ENCODE data around the gene CACNA1E.
"Not testable (repeated sequence)": the region's sequence is repeated elsewhere in the genome, so short reads cannot be mapped to it uniquely, and the experiment has no call there.

The CACNA1E gene

DNA sequence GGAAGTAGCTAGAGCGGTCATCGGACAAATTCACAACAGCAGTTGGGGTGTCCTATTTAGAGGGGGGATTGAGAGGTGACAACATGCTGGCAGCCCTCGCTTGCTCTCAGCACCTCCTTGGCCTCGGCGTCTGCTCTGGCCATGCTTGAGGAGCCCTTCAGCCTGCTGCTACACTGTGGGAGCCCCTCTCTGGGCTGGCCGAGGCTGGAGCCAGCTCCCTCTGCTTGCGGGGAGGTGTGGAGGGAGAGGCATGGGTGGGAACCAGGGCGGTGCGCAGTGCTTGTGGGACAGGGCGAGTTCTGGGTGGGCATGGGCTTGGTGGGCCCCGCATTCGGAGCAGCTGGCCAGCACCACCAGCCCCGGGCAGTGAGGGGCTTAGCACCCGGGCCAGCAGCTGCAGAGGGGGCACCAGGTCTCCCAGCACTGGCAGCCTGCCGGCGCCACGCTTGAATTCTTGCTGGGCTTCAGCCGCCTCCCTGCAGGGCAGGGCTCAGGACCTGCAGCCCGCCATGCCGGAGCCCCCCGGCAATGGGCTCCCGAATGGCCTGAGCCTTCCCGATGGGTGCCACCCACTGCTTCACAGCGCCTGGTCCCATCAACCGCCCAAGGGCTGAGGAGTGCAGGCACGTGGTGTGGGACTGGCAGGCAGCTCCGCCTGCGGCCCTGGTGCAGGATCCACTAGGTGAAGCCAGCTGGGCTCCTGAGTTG is 349.0 kb downstream of the CACNA1E start:
- H3K9ac ChIP-seq (ENCODE audit: low read length); H3K27me3 ChIP-seq (ENCODE audit: control insufficient read depth, insufficient read depth, low read length); H3K4me3 ChIP-seq (ENCODE audit: low read length); H3K36me3 ChIP-seq (ENCODE audit: control insufficient read depth, low read depth, low read length); H3K27ac ChIP-seq (ENCODE audit: low read length); H3K9me3 ChIP-seq (ENCODE audit: control insufficient read depth, low read depth, low read length); H3K4me1 ChIP-seq (ENCODE audit: control insufficient read depth, low read depth, low read length): not testable (repeated sequence)

DNA sequence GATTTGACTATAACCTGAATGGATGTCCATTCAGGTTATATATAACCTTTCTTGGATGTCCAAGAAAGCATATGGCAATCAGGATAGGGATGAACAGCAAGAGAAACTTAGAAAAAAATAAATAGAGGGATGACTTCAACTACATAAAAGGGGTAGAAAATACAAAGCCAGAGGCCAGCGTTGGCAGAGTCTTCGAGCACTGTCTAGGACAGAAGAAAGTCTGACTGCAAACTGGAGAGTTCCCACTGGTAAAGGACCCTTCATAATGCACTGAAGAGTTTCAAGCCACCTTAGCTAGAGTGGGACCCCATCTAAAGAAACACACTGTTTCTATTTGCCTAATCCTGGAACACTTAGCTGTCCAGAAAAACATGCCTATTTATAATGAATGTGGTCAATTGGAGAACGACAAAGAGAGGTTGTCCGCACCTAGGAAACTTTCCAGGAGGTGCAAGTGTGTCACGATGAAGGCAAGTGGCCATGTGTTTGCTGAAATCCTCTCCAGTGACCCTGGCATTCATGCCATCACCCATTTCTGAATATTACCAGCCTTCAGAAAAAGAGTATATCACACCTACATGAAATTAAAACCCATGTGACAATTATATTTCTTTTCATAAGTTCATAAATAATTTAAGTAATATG is 362.8 kb downstream of the CACNA1E start:
- Histone ChIP-seq H3K27me3 (ENCODE audit: control insufficient read depth, insufficient read depth, low read length) (no peaks in the 10 kb centered on the region), H3K9ac (ENCODE audit: low read length) (no peak overlapping the region)

DNA sequence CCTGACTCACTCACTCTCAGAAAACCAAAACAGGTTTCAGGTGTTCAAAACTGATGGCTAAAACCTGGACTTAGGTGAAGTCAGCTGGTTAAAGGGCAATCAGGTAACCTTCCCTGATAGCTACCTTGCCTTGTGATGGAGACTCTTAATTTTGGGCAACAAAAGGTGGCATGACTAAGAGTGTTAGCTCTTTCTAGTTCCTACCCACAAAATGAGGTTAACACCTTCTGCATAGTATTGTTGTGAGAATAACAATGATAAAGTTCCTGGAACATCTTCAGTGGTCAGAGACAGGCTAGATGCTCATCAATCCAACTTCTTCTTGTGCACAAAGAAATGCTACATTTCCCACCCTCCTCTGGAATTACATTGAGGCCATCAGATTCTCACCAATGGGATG is 363.4 kb downstream of the CACNA1E start:
- no peak overlapping the region for H3K9ac ChIP-seq (ENCODE audit: low read length)
- H3K36me3 ChIP-seq (ENCODE audit: control insufficient read depth, low read depth, low read length): no peaks in the 10 kb centered on the region
- no peaks in the 10 kb centered on the region for H3K9me3 ChIP-seq (ENCODE audit: control insufficient read depth, low read depth, low read length)
- H3K4me1 ChIP-seq (ENCODE audit: control insufficient read depth, low read depth, low read length): no peaks in the 10 kb centered on the region
- no peak overlapping the region for H3K27ac ChIP-seq (ENCODE audit: low read length)
- H3K4me3 ChIP-seq (ENCODE audit: low read length): no peak overlapping the region
- no peaks in the 10 kb centered on the region for H3K27me3 ChIP-seq (ENCODE audit: control insufficient read depth, insufficient read depth, low read length)

More for the DNA sequence above, 362.8 kb downstream of the CACNA1E start:
- Histone ChIP-seq H3K4me1 (ENCODE audit: control insufficient read depth, low read depth, low read length) (no peaks in the 10 kb centered on the region), H3K27ac (ENCODE audit: low read length) (no peak overlapping the region), H3K4me3 (ENCODE audit: low read length) (no peak overlapping the region), H3K9me3 (ENCODE audit: control insufficient read depth, low read depth, low read length) (no peaks in the 10 kb centered on the region), H3K36me3 (ENCODE audit: control insufficient read depth, low read depth, low read length) (no peaks in the 10 kb centered on the region)

- Histone ChIP-seq H3K27ac (ENCODE audit: low read length) (no peak overlapping the region), H3K4me3 (ENCODE audit: low read length) (no peak overlapping the region), H3K9me3 (ENCODE audit: control insufficient read depth, low read depth, low read length) (no peaks in the 10 kb centered on the region), H3K36me3 (ENCODE audit: control insufficient read depth, low read depth, low read length) (no peaks in the 10 kb centered on the region), H3K4me1 (ENCODE audit: control insufficient read depth, low read depth, low read length) (no peaks in the 10 kb centered on the region), H3K9ac (ENCODE audit: low read length) (no peak overlapping the region), H3K27me3 (ENCODE audit: control insufficient read depth, insufficient read depth, low read length) (no peaks in the 10 kb centered on the region)
Measured at GRCh38 chr1:181849071-181849470, 365.8 kb downstream of the CACNA1E start.

DNA sequence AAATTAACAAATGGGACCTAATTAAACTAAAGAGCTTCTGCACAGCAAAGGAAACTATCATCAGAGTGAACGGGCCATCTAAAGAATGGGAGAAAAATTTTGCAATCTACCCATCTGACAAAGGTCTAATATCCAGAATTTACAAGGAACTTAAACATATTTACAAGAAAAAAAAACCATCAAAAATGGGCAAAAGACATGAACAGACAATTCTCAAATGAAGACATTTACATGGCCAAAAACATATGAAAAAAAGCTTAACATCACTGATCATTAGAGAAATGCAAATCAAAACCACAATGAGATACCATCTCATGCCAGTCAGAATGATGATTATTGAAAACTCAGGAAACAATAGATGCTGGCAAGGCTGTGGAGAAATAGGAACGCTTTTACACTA is 370.9 kb downstream of the CACNA1E start:
- not testable (repeated sequence) for H3K36me3 ChIP-seq (ENCODE audit: control insufficient read depth, low read depth, low read length); H3K9ac ChIP-seq (ENCODE audit: low read length); H3K27ac ChIP-seq (ENCODE audit: low read length); H3K27me3 ChIP-seq (ENCODE audit: control insufficient read depth, insufficient read depth, low read length); H3K4me3 ChIP-seq (ENCODE audit: low read length); H3K4me1 ChIP-seq (ENCODE audit: control insufficient read depth, low read depth, low read length); H3K9me3 ChIP-seq (ENCODE audit: control insufficient read depth, low read depth, low read length)

DNA sequence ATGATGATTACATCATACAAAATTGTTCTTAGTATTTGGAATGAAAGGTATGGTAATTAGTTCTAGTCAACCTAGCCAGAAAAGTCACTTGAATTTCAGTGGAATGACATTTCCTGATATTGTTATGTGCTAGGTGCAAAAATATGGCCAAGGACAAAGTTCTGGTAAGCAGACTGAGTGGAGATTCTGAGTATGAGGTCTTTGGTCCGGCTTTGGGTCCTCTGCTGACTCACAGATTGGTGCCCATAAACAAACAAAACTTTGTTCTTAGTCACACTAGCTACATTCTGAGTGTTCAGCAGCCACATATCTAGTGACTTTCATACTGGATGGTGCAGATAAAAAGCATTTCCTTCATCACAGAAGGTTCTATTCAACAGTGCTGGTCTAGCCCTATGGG is 372.1 kb downstream of the CACNA1E start:
- H3K9ac ChIP-seq (ENCODE audit: low read length): no peak overlapping the region
- no peaks in the 10 kb centered on the region for H3K36me3 ChIP-seq (ENCODE audit: control insufficient read depth, low read depth, low read length)
- H3K4me3 ChIP-seq (ENCODE audit: low read length): no peak overlapping the region
- no peaks in the 10 kb centered on the region for H3K4me1 ChIP-seq (ENCODE audit: control insufficient read depth, low read depth, low read length)
- H3K9me3 ChIP-seq (ENCODE audit: control insufficient read depth, low read depth, low read length): no peaks in the 10 kb centered on the region
- H3K27me3 ChIP-seq (ENCODE audit: control insufficient read depth, insufficient read depth, low read length): no peaks in the 10 kb centered on the region
- no peak overlapping the region for H3K27ac ChIP-seq (ENCODE audit: low read length)
